LNCAP (cell line): ENCODE data around the gene CDC6.

Source experiments
- TF ChIP-seq, protein P1 (sequence below): fragments of 450-650 bp; IDR thresholded peaks from 2 replicates; pipeline ENCODE4 v1.5.1; 2017; ENCODE audit warnings: mild to moderate bottlenecking

The CDC6 gene

DNA sequence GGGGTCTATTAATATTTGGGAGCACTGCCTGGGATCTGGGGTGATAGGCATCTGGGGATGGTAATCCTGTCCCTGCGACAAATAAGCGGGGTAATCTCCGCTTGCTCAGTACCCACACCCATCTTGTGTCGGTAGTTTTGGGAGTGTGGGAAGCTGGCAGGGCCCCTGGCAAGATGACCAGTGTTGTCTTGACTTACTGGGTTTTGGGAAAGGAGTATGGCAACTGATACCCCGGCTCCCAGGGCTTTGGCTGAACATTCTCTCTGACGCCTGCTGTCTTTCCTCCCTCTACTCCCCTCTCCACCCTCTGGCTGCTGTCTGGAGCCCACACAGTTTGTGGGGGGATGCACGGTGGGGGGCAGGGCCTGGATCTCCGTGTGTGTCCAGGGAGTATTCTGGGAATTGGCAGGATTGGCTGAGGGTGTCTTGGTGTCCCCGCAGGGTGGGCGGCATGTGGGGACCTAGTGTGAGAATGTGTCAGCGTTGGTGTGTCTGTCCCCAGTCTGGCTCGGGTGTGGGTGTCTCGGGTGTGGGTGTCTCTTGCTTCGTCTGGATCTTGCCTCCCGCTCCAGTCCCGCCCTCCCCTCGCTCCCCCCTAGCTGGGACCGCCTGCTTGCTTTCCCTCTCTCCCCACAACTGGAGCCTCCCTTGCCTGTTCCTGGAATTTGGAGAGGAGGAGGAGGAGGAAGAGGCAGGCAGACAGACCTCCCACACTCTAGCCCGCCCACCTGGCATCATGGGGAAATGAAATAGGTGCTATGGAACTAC, 33.3 kb downstream of the CDC6 start:
- TF ChIP-seq, protein P1, sequence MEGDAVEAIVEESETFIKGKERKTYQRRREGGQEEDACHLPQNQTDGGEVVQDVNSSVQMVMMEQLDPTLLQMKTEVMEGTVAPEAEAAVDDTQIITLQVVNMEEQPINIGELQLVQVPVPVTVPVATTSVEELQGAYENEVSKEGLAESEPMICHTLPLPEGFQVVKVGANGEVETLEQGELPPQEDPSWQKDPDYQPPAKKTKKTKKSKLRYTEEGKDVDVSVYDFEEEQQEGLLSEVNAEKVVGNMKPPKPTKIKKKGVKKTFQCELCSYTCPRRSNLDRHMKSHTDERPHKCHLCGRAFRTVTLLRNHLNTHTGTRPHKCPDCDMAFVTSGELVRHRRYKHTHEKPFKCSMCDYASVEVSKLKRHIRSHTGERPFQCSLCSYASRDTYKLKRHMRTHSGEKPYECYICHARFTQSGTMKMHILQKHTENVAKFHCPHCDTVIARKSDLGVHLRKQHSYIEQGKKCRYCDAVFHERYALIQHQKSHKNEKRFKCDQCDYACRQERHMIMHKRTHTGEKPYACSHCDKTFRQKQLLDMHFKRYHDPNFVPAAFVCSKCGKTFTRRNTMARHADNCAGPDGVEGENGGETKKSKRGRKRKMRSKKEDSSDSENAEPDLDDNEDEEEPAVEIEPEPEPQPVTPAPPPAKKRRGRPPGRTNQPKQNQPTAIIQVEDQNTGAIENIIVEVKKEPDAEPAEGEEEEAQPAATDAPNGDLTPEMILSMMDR: no peak

DNA sequence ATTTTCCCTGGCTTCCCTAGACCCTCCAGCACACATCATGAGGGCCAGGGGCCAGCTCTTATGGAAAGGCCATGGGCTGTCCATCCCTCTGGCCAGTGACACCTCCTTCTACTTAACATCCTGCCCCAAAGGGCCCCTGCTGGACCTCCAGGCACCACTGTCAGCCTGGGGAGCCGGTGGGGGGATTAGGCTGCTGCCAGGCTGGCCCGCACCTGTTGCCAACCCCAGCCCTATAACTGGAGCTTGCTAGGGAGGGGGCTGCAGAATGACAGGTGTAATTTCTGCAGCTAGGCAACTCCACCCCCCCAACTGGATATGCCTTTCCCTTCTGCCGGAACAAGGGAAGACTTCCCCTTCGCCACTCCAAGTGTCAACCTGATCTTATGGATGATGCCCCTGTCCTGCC, 33.8 kb downstream of the CDC6 start:
- TF ChIP-seq, protein P1: no peak

- TF ChIP-seq, protein P1: no peak
These were observed 34.3 kb downstream of the CDC6 start for GRCh38 chr17:40321961-40322357.

- TF ChIP-seq, protein P1: no peak
These were observed 35.0 kb downstream of the CDC6 start for GRCh38 chr17:40322358-40323315.

GRCh38 chr17:40323391-40324381, 36.0 kb downstream of the CDC6 start:
- TF ChIP-seq, protein P1: no peak

DNA sequence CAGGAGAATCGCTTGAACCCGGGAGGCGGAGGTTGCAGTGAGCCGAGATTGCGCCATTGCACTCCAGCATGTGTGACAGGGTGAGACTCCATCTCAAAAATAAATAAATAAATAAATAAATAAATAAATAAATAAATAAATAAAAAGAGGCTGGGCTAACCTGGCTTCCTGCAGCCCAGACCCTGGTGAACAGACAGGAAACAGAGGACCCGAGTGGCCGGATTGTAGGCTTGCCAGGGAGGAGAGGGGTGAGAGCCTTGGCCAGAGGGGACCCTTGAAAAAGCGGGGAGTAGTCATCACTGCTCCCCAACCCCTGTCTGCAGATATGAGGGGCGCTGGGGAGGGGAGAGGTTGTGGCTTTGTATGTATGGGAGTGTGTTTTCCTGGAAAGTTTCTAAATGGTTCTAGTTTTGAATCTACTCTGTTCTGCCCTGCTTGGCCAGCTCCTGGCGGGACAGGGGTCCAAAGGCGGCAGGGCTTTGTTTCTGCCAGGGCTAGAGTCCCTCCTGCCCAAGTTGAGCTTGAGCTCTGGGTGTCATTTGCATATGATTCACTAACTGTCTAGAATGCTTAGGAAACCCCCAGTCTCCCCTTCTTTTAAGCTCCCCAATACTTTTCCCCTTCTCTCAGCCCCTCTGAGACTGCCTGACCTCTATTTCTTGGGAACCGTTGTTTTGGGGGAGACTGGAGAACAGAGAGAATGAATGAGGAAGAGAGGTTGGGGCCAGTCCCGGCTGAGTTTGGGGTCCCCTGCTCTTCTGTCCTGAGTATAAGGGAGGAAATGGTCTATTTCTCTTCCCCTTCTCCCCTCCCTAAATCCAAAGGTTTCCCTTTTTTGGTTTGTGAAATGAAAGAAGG, 37.7 kb downstream of the CDC6 start:
- TF ChIP-seq, protein P1: no peak
